HG03175 (cell line): ENCODE data around the gene NEURL1.

Experiments used
- ATAC-seq: cut with Tn5 transposase; IDR thresholded peaks from one replicate; pipeline ENCODE4 v1.9.1; 2021; ENCODE audit warnings: mild to moderate bottlenecking, moderate library complexity; ENCODE audit not compliant: unreplicated experiment

The NEURL1 gene

DNA sequence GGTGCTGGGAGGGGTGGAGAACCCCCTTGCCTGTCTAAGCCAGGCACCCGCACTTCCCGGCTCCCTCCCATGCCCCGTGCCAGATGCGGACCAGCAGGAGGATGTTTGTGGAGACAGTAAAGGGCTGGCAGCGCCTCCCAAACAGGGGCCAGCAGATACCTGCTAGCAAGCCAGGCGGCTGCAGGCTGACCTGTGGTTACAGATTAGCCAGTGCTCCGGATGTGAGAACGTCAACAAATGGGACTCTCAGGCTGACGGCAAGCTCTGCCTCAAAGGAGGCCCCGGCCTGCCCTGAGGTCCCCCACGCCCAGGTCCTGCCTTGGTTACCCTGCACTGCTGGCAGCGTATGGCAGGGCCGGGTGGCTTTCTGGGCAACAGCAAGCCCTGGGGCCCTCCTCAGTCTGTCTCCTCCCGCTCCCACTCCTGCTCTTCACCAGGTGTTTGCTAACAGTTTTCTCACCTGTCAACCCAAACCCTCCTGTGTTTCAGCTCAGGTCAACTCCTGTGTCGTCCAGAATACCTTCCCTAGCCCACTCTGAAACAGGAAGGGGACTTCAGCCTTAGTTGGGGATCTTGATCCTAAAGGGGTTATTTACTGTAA lies 85.4 kb downstream of the NEURL1 start:
- ATAC-seq: peak; percentile 75

DNA sequence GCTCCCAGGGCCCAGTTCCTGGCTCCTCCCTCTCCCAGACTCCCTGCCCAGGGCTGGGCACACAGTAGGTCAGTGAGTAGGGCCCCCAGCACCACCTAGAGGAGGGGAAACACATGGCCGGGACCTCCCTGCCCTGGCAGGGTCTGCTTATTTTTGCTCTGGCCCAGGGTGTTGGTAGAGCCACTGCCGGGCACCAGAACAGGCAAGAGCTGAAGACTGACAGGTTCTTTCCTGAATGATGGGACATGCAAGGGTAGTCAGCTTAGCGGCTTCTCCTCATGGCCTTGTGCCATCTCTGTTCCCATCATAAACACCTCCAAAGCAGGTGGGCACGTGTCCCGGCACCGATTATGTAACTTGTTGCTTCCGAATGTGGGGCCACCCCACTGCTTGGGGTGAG lies 86.5 kb downstream of the NEURL1 start:
- no peak for ATAC-seq

DNA sequence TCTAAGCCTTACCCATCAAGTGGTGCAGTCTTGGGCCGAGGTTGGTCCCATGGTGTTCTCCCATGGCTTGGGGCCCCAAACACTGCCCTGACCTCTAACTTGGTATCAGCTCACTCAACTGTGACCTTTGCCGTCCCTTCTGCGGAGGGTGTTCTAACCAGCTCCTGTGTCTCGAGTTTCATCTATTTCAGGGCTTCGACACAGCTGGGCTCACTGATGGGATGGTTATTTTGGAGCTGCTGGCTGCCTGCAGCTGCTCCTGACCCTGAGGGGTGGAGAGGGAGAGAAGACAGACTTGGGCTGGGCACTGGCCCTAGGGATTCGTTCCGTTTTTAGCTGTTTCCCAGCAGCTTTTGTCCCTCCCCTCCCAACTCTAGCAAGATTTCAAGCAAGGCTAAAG lies 86.9 kb downstream of the NEURL1 start:
- no peak for ATAC-seq

DNA sequence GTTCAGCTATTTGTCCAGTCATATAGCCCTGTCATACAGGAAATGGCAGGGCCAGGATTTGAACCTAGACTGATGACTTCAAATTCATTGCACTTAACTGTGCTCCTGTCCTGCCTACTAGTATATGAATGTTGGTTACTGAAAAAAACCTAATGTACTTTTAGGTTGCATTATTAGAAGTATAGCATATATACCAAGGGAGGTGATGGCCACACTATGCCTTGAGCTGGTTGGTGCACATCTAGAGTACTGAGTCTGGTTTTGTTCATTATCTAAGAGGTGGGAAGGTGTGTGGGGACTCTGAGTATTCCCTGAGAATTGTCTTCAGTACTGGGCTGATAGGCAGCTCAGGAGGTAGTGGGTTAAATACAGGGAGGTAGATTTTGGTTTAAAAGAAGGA lies 88.0 kb downstream of the NEURL1 start:
- no peak for ATAC-seq

DNA sequence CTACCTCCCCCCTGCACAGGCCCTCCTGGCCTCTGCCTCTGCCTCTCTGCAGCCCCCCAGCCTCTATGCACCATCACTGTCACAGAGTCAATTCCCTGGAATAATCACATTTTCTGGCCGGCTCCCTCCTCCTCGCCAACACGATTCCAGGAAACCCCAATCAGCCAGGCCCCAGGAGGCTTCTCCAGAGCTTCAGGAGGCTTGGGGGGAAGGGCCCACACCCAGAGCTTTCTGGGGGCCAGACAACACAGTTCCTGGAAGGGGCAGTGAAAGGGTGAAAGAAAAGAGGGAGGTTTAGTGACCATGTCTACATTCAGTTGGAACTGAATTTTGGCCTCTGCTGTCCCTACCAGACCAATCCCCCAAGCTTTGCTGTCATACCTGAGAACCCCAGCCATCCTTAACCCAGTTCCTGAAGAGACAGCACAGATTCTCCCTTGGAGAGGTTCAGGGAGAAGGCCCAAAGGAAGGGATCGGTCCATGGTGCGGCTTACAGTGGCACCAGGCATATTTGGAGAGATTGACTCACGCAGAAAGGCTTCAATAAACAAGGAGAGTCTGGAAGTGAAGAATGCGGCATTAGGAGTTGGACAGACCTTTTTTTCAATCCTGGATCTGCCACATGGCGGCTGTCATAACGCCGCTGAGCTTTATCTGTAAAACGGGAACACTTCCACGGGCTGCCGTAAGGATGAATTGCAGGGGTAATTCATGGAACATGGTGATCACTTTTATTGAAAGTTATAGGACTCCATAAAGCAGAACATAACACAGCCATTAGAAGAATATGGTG lies 89.0 kb downstream of the NEURL1 start:
- no peak for ATAC-seq

DNA sequence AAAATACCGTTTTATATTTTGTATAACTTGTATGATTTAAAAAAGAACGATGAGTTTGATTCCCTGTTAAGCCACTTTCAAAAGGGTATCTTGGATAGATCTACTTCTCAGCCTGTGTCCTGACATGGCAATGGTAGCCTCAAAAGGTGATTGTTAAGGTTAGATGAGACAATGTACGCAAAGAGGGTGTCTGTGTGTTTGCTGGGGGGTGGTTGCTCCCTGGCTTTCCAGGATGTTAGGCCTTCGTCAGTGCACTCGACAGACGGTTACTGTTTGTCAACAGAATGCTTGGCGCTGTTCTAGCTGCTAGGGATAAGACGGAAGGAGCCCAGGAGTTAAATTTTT lies 90.3 kb downstream of the NEURL1 start:
- ATAC-seq: no peak

DNA sequence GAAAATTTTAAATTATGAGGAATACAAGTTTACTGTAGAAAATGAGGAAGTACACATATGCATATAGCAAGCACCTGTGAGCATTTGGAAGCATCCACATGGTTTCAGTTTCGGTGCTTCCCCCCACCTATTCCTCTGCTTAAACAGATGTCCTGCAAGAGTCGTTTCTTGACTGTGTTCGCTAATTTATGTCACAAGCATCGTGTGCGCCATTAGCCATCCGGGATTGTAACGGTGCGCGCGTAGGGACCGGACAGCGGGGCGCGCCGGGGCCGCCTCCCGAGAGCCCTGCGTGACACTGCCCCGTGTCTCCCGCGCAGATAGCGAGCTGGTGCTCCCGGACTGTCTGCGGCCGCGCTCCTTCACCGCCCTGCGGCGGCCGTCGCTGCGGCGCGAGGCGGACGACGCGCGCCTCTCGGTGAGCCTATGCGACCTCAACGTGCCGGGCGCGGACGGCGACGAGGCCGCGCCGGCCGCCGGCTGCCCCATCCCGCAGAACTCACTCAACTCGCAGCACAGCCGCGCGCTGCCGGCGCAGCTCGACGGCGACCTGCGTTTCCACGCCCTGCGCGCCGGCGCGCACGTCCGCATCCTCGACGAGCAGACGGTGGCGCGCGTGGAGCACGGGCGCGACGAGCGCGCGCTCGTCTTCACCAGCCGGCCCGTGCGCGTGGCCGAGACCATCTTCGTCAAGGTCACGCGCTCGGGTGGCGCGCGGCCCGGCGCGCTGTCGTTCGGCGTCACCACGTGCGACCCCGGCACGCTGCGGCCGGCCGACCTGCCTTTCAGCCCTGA lies 90.9 kb downstream of the NEURL1 start:
- ATAC-seq: peak; percentile 58

DNA sequence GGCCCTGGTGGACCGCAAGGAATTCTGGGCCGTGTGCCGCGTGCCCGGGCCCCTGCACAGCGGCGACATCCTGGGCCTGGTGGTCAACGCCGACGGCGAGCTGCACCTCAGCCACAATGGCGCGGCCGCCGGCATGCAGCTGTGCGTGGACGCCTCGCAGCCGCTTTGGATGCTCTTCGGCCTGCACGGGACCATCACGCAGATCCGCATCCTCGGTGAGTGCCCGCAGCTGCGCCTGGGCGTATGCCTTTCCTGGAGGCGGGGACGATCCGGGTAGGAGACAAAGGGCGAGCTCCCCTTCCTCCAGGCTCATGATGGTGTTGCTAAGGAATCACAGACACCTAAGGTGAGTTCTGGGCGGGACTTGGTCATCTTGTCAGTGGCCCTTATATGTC lies 91.5 kb downstream of the NEURL1 start:
- ATAC-seq: no peak

DNA sequence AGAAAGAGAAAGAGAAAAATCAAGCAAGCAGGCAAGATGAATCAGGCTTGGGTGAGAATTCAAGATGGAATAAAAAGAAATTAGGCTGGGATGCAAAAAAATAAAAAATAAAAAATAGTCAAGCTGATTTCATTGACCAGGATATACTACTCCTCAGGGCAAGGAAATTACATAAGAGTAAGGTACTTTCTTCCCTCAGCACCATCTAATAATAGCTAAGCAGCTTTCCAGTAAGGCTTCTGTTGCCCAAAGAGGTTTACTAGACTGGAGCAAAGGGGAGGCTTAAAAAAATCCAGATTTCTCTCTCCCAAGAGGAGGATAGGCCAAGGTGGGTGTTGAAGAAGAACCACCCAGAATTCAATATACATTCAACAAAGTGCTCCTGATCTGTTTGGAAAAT lies 93.6 kb downstream of the NEURL1 start:
- no peak for ATAC-seq

DNA sequence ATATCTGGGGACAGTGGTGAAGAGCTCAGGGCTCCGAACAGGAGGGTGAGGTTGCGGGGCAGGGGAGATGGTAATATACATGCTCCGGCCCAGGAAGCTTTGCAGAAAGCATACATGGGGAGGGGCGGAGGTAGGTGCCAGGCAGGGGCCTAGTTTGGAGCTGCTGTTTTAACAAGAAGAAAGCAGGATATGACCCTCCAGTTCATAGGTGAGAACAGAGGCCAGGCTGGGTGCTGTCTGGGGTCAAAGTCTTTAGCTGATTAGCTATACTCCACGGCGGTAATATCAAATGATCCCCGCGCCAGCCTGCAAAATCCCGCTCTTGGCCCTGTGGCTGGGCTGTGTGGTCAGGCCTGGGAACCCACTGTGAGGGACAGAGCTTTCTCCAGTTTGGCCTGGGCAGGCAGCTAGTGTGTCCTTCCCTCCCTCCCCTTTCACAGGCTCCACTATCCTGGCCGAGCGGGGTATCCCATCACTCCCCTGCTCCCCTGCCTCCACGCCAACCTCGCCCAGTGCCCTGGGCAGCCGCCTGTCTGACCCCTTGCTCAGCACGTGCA lies 95.6 kb downstream of the NEURL1 start:
- ATAC-seq: no peak

DNA sequence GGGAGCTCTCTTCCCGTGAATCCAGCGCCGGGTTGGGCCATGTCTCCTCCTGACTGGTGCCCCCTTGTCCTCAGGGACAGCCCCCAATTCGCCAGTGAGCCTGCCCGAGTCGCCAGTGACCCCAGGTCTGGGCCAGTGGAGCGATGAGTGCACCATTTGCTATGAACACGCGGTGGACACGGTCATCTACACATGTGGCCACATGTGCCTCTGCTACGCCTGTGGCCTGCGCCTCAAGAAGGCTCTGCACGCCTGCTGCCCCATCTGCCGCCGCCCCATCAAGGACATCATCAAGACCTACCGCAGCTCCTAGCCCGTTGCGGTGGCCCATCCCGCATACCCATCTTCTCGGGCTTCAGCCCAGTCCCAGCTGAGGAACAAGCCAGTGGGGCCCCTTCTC lies 96.6 kb downstream of the NEURL1 start:
- no peak for ATAC-seq

DNA sequence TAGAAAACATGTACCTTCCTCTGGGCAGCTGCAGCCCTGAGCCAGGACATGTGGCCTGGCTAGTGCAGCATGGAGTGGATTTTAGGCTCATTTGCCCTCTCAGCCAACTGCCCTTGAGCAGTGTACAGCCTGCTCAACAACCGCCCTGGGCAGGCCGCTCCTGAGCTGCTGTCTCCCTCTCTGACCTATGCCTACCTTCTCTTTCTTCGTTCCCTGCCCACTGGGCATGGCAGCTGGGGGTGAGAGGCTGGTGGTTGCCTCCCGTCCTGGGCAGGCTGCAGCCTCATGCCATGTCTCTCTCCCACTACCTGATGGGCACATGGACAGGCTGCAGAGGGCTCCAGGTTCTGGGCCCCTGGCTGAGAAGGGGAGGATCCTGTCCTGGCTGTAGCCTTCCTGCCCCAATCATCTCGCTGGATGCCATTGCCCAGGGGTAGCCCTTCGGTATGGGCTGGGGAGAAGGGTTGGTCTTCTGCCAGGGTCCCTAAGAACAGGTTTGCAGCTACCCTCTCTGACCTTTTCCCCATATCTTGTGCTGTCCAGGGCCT lies 97.3 kb downstream of the NEURL1 start:
- ATAC-seq: no peak

DNA sequence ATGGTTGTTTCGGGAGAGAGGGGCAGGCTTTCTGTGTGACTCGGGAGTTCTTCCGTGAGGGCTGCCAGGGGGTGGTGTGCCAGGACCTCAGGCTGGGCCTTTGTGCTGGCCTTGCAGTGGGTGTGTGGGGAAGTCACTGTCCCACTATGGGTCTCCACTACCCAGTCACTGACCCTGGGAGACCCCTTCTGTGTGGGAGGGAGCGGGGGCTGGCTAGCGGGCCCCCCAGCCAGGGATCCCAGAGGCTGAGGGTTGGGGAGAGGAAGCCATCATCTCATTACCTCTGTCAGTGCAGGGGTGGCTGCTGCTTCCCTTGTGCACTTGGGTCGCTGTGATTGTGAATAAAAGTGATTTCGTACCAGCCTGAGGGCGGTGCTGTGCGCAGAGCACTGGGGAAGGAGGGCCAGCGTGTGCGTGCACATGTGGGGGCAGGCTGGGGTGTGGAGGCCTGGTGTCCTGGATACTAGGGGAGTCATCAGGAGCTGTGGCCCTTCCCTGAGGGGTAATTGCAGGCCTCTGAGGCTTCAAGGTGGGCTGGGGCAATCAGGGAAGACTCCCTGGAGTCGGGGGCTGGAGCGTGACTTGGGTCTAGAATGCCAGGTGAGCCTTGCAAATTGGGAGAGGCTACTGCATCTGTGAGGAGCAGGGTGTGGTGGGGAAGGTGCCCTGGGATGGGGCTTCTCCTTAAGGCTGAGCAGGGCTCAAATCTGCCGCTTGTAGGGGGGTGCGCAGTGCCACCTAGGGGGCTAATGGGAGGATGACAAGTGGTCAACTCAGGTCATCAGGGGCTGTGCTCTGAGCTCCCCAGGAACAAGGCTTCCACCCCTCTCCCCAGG lies 98.9 kb downstream of the NEURL1 start:
- peak; percentile 67 for ATAC-seq

DNA sequence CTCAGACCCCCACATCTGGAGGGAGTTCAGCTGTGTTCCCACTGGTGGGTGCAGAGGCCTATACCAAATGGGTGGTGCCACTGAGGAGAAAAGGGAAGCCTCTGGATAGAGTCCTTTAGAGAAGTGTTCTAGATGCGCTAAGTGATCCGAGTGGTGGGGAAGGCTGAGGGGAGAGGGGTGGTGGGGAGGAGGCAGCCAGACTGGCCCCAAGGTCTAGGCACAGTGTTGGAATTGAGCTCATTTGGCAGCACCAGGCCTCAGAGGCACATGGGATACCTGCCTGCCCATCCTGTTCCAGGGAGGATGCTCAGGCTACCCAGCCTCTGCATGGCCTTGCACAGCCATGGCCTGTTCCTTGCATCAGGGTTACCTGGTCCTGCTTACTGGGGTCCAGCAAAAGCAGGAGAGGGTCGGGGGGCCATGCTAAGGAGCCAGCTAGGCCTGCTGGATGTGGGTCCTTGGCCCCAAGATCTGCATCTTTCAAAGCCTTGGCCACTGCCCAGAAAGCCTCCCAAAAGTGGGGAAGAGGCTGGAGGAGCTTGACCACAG lies 99.6 kb downstream of the NEURL1 start:
- no peak for ATAC-seq

DNA sequence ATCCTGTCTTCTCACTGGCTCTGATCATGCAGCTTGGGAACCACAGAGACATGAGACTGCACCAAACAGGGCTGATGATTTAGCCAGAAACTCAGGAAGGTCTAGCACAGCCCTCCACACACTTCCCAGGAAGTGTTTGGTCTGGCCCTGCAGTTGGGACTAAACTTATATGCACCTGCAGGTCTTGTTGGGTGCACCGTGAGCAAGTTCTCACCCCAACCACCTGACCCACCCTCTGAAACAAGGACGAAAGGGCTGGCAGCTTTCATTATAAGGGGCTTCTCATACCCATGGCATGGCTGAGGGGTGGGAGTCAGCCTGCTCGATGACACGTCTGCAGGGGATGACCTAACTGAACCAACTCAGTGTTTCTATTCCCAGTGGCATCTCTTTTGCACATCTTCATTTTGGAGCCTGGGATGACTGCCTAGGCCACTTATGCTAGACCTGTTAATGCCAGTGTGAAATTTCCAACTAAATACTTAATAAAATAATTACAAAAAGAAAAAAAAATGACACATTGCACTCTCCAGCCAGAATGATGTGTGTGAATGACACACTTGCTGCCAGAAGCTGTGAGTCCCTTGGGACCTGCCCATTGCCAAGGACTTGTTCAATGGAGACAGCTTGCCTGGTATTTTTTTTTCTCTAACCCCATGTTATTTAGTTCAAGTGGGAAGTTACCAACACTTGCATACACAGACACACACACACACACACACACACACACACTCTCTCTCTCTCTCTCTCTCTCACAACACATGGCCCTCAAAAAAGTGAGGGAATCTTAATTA lies 102.6 kb downstream of the NEURL1 start:
- no peak for ATAC-seq

DNA sequence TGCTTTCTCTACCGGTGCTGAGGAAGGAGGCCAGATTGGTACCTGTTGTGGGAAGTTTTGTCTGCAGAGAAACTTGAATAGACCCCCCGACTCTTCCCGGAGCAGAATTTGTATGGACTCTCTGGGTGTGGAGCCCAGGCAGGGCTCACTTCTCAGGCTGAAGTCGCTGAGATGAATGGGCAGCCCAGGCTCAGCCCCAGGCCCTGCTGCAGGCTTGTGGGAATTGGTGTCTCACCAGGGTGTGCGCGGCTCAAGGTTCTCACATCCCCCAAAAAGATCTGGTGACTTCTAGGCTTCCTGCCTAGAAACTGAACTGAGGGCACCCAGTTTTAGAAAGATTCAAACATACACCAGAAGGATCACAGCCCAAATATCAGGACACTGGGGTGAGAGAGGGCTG lies 103.5 kb downstream of the NEURL1 start:
- no peak for ATAC-seq

DNA sequence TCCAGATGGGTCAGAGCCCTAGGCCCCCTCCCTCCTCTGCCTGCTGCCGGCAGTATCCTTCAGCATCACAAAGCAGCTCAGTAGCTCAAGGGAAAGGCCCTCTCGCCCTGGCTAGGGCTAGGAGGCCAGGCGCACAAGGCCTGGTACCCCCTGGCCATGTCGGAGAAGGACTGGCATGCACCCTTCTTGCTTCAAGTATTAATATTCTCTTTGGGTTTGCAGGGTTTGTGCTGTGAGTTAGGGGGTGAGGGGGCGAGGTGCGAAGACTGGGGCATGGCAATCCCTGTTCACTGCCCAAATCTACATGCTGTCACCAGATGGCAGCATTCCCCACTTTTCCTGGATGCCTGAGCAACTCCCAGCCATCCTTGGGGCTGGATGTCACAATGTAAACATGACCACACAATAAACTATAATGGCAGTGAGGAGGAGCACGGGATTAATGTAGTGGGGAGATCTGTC lies 105.2 kb downstream of the NEURL1 start:
- no peak for ATAC-seq

DNA sequence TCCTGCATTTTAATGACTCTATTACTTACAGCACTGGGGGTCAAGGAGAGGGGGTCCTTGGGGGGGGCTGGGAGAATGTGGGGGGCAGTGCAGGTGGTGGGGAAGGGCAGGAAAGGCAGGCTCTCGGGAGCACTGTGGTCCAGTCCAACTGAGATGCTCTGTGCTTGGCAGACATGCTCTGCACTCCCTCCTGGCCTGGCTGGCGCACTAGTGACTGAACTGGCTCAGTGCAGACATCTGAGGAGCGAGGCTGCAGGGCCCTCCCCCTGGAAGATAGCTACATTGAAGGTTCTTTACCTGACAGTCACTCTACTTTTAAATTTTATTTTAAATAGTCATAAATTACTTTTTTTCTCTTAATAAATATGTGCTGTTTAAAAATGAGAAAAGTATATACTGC lies 105.7 kb downstream of the NEURL1 start:
- no peak for ATAC-seq

DNA sequence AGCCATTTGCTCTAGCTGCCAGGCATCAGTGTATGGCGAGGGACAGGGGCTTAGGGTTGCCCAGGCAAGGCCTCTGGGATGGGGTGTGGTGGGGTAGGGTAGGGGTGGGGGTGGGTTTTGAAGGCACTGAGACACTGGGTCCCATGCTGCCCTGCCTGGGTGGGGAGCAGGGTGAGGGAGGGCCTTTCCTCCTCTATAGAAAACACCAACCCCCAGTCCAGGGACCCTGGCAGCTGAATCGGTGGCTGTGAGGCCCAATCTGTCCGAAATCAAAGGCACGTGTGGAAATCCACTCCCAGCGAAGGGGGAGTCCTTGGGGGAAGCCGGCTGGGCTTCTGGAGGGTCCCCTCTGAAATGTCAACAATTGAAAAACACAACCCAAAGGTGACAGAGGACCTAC lies 106.4 kb downstream of the NEURL1 start:
- ATAC-seq: no peak
